ENCODE results near the gene SLC33A1.
A peak's percentile ranks its signal among the peaks of the same experiment; 100 is the strongest.
"Not testable (repeated sequence)": the region's sequence is repeated elsewhere in the genome, so short reads cannot be mapped to it uniquely, and the experiment has no call there.

The SLC33A1 gene

GRCh38 chr3:155854141-155854940 lies at the start of gene SLC33A1:
Gene SLC33A1 (minus strand): TSS chr3:155854427. CDS start chr3:155853997, 430 bp downstream.
- peak; percentile 96 to 100 (median 99) for DNase-seq

- no peak for DNase-seq
Measured at GRCh38 chr3:155895379-155895900, 41.2 kb upstream of the SLC33A1 start.

DNA sequence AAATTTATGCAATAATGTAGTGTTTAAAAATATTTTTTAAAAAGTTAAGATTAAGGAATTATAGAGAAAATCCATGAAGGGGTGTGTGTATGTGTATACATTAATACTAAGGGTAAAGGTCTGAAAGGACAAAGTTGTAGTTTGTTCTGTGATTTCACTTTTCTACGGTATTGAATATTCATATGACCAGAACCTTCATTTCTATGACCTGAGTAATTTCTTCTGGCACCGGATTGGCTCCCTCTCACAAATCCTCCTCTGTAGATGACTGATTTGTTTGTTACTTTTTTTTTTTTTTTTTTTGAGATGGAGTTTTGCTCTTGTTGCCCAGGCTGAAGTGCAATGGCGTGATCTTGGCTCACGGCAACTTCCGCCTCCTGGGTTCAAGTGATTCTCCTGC lies 37.1 kb upstream of the SLC33A1 start:
- no peak for DNase-seq

- DNase-seq, result no peak
Measured at GRCh38 chr3:155890671-155891190, 36.5 kb upstream of the SLC33A1 start.

DNA sequence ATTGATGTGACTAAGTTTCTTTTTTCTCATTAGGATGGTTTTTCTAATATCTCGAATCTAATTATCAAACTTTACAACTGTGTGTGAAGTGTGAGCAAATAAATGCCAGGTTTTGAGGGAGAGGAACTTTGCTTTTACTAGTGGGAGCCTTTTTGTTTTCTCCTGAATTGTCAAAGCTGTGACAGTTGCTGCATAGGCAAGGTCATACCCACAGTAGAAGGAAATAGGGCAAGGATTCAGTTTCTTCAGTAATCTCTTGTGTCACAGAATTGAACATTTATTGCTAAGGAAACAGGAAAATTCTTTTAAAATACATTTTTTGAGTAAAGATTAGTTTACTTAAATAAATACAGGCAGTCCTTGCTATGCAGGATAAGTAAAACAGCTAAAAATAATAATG lies 35.7 kb upstream of the SLC33A1 start:
- no peak for DNase-seq

GRCh38 chr3:155889212-155889611 lies 35.0 kb upstream of the SLC33A1 start:
- DNase-seq, result no peak

DNA sequence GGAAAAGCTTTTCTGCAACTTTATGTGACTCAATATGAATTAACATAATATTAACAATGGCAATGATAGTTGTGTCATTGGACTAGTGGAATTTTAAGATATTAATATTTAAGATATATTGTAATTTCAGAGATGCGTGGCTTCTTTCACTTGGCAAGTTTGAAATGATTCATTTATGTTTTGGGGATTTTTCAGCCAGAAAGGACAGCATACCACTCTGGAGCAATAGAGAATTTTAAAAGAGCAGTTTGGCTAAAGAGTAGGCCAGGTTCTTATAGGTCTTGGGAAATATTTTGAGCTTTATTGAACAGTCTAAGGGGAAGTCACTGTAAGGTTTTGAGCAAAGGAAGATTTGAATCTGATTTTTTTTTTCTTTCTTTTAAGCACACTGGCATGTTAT lies 32.7 kb upstream of the SLC33A1 start:
- DNase-seq, result no peak

GRCh38 chr3:155886348-155886747 lies 32.1 kb upstream of the SLC33A1 start:
- not testable (repeated sequence) for DNase-seq

- DNase-seq, result no peak
Measured at GRCh38 chr3:155885292-155885691, 31.1 kb upstream of the SLC33A1 start.

- no peak for DNase-seq
Measured at GRCh38 chr3:155884292-155884691, 30.1 kb upstream of the SLC33A1 start.

GRCh38 chr3:155880286-155880685 lies 26.1 kb upstream of the SLC33A1 start:
- DNase-seq, result no peak

- DNase-seq, result no peak
Measured at GRCh38 chr3:155876503-155876902, 22.3 kb upstream of the SLC33A1 start.

GRCh38 chr3:155876037-155876436 lies 21.8 kb upstream of the SLC33A1 start:
- no peak for DNase-seq

DNA sequence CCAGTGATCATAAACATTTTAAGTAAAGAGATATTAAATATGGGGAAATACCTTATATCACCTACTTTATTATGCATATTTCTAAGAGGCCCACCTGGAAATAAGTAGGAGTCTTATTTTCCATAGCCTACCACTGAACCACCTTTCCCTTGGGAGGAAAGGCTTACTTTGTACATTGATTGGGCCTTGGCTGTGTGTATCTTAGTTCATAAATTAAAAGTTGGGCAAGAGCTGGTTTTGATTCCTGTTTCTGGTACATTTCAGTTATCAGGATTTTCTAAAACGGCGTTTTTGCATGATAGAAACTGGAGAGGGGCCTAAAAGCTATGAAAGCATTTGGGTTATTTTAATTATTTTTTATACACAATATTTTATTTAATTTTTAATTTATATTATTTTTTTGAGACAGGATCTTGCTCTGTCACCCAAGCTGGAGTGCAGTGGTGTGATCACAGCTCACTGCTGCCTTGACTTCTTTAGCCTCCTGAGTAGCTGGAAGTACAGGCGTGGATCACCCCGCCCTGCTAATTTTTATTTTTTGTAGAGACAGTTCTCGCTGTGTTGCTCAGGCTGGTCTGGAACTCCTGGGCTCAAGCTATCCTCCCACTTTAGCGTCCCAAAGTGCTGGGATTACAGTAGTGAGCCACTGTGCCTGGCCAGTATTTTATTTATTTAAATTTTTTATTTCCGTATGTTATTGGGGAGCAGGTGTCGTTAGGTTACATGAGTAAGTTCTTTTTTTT lies 18.8 kb upstream of the SLC33A1 start:
- no peak for DNase-seq

GRCh38 chr3:155871746-155872158 lies 17.5 kb upstream of the SLC33A1 start:
- peak in 1 of 58 donors; percentile 5 for DNase-seq

GRCh38 chr3:155870945-155871745 lies 16.9 kb upstream of the SLC33A1 start:
- DNase-seq, result peak in 54 of 58 donors; percentile 11 to 70 (median 46)

- DNase-seq, result peak; percentile 62 to 97 (median 92)
Measured at GRCh38 chr3:155870133-155870944, 16.1 kb upstream of the SLC33A1 start, which contains the start of gene GMPS. Gene GMPS (plus strand): TSS chr3:155870650. CDS start chr3:155870871, 221 bp downstream.

DNA sequence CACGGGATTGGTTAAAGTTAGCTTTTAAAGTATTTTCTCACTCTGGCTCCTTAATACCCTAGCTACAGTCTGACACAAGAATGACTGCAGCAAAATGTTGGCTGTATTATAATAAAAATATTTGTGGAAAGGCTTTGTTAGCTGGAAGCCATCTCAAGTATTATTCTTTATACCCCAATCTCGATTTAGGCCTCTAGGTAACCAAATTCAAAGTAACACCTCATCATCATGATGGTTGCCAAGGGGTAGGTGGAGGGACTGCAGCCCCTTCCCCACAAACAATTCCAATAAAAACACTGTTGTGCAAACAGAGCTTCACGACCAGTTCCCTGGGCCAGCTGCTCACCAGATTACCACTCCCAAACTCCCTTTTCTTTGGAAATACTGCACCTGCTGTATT lies 15.5 kb upstream of the SLC33A1 start:
- no peak for DNase-seq

GRCh38 chr3:155863072-155863784 lies 9.0 kb upstream of the SLC33A1 start:
- no peak for DNase-seq
